NCI-H524 treated with DMSO at 0.1 percent for 48 hours (cell line): ENCODE measurements around the gene KIAA1755.

ENCODE experiments used
- DNase-seq: peaks from one replicate; lab custom pipeline; 2025; lab: John Stamatoyannopoulos, UW

The KIAA1755 gene

DNA sequence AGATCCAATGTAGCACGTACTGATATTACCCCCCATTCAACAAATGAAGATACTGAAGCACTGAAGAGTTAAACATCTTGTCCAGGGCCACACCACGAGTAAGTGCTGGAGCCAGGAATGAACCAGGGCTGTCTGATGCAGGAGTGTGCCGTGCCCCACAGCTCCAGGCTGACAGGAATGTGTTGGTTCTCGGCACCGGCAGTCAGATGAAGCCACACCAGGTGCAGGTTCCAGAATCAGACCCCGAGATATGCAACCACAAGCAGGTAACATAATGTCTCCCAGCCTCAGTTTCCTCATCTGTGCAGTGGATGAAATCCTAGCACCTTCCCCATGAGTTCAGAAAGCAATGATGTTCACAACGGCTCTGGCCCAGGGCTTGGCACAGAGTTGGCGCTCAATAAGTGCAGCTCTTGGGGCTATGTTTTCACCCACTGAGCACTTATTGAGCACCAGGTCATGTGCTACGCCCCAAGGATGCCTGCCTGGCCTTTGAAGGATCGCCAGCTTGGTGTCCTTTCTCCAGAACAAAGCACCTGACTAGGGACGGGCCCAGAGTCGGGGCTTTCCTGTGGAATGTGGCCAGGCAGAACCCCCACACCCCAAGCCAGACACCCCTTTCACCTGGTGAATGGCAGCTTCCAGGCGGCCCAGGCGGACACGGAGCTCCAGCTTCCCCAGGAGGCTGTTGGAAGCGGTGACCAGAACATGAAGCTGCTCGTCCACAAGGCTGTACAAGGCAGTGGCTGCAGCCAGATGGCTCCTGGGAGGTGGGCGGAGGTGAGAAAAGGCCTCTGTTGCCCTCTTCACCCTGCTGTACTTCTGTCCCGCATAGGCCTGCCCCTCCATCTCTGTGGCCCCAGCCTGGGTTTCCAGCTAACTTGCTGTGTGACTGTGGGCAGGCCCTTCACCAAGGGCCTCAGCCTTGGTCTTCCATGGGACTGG, 41.3 kb downstream of the KIAA1755 start:
- DNase-seq = no peak

DNA sequence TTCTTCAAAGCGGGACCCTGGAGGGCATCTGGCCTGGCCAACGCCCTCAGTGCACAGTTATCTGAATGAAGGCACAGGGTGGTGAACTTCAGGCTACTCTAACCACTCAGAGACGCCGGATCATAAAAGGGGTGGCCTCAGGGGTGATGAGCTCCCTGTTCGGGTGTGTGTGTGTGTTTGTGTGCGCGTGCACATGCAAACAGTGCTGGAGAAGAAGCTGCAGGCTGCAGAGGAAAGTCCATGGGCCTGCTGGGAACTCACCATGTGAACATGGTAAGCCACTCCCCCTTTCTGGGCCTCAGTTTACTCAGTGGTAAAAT, 42.0 kb downstream of the KIAA1755 start:
- DNase-seq = no peak

DNA sequence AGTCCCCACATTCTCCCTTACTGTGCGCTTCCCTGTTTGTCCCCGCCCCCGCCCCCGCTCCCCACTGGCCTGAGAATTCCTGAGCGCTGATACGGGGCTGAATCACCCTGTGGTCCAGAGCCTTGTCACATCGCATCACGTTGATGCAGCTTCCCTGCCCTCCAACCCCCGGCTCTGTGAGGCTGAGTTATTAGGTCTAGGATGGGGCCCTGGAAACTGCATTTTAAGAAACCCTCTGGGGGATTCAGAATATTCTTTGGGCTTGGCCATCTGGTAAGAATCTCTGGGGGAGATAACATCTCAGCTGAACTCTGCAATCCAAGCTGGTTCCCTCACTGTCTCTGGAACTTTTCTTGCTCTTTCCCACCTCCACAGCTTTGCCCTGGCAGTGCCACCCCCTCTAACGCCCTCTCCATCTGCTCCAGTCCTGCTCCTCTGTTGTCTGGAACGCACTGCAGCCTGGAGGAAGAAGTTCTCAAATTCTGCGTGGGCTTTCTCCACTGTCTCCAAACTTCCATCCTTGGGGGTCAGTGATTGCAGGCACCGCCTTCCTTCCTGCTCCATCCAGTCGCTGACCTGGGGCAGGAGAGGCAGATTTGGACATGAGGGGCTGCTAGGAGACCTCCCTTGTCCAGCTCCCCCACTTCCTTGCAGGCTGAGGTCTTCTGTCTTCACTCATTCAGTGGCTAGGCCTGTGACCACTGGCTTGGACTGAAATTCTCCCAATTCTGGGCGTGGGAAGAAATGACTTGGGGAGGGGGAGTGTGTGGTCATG, 42.6 kb downstream of the KIAA1755 start:
- DNase-seq = no peak

- no peak for DNase-seq
These were observed 43.6 kb downstream of the KIAA1755 start for GRCh38 chr20:38216746-38217595.

DNA sequence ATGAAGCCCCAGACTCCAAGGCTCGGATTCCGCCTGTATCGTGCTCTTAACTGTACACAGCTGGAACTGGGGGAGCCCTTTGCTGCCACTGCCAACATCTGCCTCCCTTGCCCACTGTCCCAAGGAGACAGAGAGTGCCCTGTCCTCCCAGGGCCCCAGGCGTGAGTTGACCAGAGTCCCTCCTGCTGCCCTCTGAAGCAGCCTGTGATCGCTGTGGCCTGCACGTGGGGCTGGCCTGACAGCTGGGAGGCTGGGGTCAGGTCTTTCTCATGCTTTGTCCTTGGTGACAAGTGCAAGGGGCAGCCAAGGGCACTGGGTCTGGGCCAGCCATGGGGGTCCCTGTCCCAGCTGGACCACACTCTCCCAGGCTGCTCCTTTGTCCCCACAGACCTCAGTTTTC, 44.3 kb downstream of the KIAA1755 start:
- DNase-seq = no peak

DNA sequence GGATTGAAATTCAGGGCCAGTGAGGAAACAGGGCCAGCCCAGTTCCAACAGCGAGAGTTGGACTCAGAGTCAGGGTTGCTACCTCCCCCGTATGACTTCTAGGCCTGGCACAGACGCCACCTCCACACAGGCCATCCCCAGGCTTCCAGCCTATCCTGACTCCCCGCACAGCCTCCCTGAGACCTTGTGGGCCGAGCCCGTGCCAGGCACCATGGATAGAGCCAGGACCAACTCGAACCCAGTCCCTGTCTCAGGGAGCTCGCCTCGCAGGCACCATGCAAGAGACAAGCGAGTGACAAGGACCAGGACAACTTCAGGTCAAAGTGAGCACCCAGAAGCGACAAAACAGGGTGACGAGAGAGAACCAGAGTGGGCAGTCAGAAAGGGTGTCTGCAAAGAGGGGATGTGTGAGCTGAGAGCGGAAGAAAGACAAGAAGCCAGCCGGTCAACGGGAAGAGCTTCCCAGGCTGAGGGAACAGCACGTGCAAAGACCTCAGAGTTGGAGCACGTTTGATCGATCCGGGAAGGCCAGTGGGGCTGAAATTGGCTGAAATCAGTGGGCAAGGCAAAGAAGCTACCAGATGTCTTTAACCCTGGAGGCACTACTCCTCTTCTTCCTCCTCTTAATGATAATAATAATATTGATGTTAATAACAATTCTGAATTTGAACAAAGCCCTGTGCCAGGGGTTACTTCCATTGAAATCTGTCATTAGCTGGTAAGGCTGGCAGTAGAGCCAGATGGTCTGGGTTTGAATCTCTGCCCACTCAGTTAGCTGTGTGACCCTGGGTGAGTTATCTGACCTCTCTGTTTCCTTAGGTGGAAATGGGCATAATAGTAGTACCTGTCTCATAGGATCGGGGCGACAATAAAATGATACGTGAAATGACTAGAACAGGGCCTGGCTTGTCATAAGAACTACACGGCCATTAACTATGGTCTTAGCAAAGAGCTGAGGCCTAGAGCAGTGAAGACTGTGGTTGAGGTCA, 45.0 kb downstream of the KIAA1755 start:
- no peak for DNase-seq

DNA sequence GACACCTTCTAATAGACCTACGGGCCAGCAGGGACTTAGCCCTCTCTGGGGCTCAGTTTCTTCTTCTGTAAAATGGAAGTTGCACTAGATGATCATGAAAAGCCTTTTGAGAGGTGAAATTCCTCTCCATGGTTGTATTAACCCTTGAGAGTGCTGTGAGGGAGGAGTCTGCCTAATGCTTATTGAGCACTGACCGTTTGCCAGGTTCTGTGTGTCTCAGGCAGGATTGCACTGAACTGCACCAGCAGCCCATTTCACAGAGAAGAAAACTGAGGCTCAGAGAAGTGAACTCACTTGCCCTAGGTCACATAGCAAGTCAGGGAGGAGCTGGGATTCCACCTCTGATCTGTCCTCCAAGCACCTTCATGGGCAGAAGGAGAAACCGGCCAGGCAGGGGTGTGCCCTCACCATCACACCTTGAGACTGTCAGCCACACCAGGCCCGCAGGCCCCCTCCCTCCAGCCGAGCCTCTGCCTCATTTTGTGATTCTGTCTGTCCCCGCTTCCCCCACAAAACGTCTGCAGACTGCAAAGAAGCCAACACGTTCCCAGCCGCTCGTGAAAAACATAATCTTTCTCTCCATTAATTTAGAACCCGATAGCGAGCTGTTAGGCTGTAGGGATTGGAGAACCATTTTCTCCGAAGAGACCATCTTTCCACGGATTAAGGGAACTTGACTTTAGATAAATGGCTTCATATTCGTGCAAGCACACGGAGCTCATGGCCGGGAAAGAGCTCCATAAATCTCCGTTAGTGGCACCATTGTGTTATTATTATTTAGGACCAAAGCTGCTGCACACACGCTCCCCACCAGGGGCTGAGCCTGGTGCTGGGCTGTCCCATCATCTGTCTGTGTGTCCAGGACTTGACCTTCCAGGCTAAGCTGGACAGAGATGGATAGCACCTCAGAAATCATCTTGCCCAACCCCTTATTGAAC, 46.0 kb downstream of the KIAA1755 start:
- no peak for DNase-seq

DNA sequence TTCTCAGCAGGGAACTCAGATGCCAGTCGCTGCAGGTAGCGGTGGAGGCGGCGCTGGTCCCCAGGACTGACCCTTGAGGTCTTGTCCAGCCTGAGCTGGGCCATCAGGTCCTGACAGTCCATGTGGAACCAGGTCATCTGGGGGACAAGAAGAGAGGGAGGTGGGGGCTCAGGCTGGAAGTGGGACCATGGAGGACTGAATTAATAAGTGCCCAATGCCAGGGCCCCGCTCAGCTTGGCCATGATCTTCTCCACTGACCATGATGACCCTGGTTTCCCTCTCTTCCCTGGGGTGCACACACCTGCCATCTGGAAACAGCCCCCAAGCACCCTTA, 47.0 kb downstream of the KIAA1755 start:
- DNase-seq = no peak

DNA sequence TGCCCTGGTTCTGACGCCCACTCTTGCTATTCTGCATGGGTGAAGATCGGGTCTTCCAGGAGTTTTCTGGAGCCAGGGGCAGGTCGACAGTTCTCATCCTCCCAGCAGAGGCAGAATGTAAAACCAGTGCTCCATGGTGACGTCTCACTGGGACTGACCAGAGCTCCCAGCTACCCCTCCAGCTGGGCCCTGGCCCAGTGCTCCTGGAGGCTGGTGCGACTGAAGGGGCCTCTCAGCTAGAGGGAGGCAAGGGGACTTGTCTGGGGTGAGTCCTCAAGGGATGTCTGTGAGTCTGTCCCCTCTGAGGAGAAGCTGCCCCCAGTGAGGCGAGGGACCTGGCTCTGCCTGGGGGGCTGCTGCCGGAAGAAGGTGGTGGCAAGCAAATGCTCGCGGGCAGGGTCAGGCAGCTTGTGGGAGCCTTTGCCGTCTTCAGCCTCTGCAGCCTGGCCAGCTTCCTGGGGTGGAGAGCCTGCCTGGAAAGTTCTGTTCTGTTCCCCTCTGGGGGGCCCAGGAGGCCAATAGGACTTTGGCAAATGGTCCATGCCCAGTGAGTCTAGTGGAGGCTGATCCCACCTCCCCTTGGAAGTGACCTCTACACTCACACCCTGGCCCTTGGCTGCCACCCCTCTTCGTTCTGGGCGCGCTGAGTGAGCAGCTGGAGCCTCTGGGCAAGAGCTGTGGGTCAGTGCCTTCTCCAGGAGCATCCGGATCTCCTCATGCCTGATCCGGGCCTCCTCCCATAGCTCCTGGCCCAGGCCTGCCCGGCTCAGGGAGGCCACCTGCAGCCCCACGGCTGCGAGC, 47.5 kb downstream of the KIAA1755 start:
- DNase-seq = no peak

- no peak for DNase-seq
These were observed 49.1 kb downstream of the KIAA1755 start for GRCh38 chr20:38211200-38212097.

DNA sequence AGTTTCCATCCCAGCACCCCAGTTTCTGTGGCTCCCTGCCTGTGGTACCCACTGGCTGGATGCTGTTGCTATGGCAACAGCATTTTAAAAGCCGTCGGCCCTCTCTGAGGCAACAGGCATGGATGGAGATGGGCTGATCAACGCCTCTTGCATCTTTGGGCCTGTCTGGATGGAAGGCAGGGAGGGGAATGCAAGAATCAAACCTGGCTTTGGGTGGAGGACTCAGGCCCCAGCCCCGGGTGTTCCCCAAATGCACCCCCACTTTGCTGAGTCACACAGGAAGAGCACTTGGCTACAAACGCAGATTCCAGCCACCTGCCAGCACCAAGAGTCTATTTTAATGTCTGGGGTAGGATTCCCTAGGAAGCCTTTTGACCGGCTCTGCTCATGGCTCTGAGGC, 49.8 kb downstream of the KIAA1755 start:
- DNase-seq = no peak

GRCh38 chr20:38209736-38210405, 50.7 kb downstream of the KIAA1755 start:
- no peak for DNase-seq

GRCh38 chr20:38209054-38209675, 51.4 kb downstream of the KIAA1755 start:
- no peak for DNase-seq

DNA sequence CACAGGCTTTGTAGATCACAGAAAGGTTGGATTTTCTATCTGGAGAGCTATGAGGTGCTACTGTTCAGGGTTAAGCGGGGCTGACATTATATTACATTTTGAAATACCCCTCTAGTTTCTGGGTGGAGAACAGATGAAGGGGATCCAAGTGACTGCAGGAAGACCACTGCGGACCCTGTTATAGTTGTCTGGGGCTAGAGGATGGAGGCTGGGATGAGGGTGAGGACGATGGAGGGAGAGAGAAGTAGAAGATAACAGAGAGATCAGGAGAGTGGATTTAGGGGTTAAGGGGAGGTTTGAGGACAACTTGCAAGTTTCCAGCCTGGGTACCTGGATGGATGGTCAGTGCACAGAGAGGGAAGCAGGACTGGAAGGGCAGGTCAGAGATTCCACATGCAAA, 52.0 kb downstream of the KIAA1755 start:
- no peak for DNase-seq

DNA sequence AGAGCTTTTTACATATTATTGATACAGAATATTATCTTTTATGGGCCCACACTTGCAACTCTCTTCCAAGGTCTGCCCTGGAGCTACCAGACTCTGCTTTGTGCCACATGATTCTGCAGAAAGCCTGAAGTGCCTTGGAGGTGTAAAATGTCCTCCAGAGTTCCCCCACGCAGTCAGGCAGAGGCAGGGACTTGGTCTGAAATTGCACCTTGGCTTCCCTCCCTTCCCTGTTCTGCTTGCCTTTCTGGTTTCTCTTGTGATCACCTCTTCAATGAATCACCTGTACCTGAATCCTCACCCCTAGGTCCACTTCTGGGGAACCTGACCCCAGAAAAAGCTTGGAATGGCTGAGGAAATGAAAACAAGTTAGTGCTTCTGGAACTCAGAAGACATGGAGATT, 52.4 kb downstream of the KIAA1755 start:
- DNase-seq = no peak

DNA sequence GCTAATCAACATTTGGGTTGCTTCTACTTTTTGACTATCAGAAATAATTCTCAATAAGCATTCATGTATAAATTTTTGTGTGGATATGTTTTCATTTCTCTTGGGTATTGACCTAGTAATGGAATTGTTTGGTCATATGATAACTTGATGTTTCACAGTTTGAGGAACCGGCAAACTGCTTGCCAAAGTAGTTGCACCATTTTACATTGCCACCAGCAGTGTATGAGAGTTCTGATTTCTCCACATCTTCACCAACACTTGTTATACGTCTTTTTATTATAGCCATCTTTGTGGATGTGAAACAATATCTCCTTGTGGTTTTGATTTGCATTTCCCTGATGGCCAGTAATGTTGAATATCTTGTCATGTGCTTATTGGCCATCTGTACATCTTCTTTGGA, 52.9 kb downstream of the KIAA1755 start:
- no peak for DNase-seq

- no peak for DNase-seq
These were observed 55.5 kb downstream of the KIAA1755 start for GRCh38 chr20:38205001-38205400.
